ENCODE data around the gene PDZRN4. TPM values are rescaled to one million over a fixed set of nuclear protein-coding genes. Genes with fewer than 3 reads are reported as not detected.

Gene PDZRN4
- total and polyA plus RNA-seq, 12 donors: 0.28 to 2.3 (median 1.0) TPM

GRCh38 chr12:41496009-41496408, 307.9 kb downstream of the PDZRN4 start:
- Histone ChIP-seq H3K27me3 (no peaks in the 10 kb centered on the region), H3K27ac (no peak overlapping the region), H3K36me3 (replicated peaks in 1 of 2) (no peaks in the 10 kb centered on the region), H3K9me3 (replicated peaks in 1 of 3) (no peaks in the 10 kb centered on the region), H3K4me1 (replicated peaks in 1 of 2) (no peaks in the 10 kb centered on the region), H3K4me3 (no peak overlapping the region)
- intact Hi-C loops (cut with DNase I): no loop called here
- TF ChIP-seq CTCF (IDR thresholded peaks at IDR 0.05) (no peak), POLR2A (IDR thresholded peaks at IDR 0.05) (no peak)
- 52 to 80% (median 71%) methylated on average over 4 of the region's 4 CpGs for WGBS, 4 donors
- no peak for DNase-seq

- intact Hi-C loops (cut with DNase I): no loop called here
- 48 to 59% (median 58%) methylated on average over 2 of the region's 2 CpGs for WGBS, 4 donors
- Histone ChIP-seq H3K27ac (no peak overlapping the region), H3K9me3 (replicated peaks in 1 of 3) (no peaks in the 10 kb centered on the region), H3K4me1 (replicated peaks in 1 of 2) (no peaks in the 10 kb centered on the region), H3K4me3 (no peak overlapping the region), H3K36me3 (replicated peaks in 1 of 2) (no peaks in the 10 kb centered on the region), H3K27me3 (no peaks in the 10 kb centered on the region)
- no peak for TF ChIP-seq POLR2A (IDR thresholded peaks at IDR 0.05)
- TF ChIP-seq CTCF (IDR thresholded peaks at IDR 0.05): no peak
- DNase-seq: no peak
Measured at GRCh38 chr12:41497409-41497808, 309.3 kb downstream of the PDZRN4 start.

- H3K27ac ChIP-seq: no peak overlapping the region
- H3K4me3 ChIP-seq: no peak overlapping the region
- 84 to 91% (median 88%) methylated on average over 6 of the region's 6 CpGs for WGBS, 4 donors
- no peaks in the 10 kb centered on the region for H3K36me3 ChIP-seq (replicated peaks in 1 of 2)
- DNase-seq: no peak
- H3K27me3 ChIP-seq: no peaks in the 10 kb centered on the region
- intact Hi-C loops (cut with DNase I): no loop called here
- no peak for TF ChIP-seq POLR2A (IDR thresholded peaks at IDR 0.05)
- TF ChIP-seq CTCF (IDR thresholded peaks at IDR 0.05): no peak
- no peaks in the 10 kb centered on the region for H3K4me1 ChIP-seq (replicated peaks in 1 of 2)
- H3K9me3 ChIP-seq (replicated peaks in 1 of 3): no peaks in the 10 kb centered on the region
Measured at GRCh38 chr12:41504976-41505375, 316.9 kb downstream of the PDZRN4 start.

- 72 to 92% (median 81%) methylated on average over 3 of the region's 3 CpGs for WGBS, 4 donors
- Histone ChIP-seq H3K9me3 (replicated peaks in 1 of 3) (no peaks in the 10 kb centered on the region), H3K4me1 (replicated peaks in 1 of 2) (no peaks in the 10 kb centered on the region), H3K27ac (no peak overlapping the region), H3K4me3 (no peak overlapping the region), H3K27me3 (no peaks in the 10 kb centered on the region), H3K36me3 (replicated peaks in 1 of 2) (no peaks in the 10 kb centered on the region)
- TF ChIP-seq POLR2A (IDR thresholded peaks at IDR 0.05): no peak
- no peak for TF ChIP-seq CTCF (IDR thresholded peaks at IDR 0.05)
- intact Hi-C loops (cut with DNase I): no loop called here
- no peak for DNase-seq
Measured at GRCh38 chr12:41507286-41507685, 319.2 kb downstream of the PDZRN4 start.

Measured in adrenal gland (tissue), 12 donors.